Upper lobe of left lung (tissue), 4 donors: Measurements from ENCODE around the gene SRBD1.

Source experiments
- POLR2A ChIP-seq, 4 donors: fragments of 450-650 bp; IDR thresholded peaks; one replicate each; pipeline ENCODE4 v1.5.1; 2016 to 2017; ENCODE audit warnings: antibody characterized with exemption in 4 of 4, mild to moderate bottlenecking in 2 of 4
- TF ChIP-seq, protein P1 (sequence below), 6 experiments: fragments of 450-650 bp in 4 of 6; fragments of 200-600 bp in 2 of 6; sonication (generic) in 2 of 6; IDR thresholded peaks; one replicate each; pipeline ENCODE4 v1.5.1; 2016 to 2019; ENCODE audit warnings: antibody characterized with exemption in 6 of 6

- TF ChIP-seq, protein P1, sequence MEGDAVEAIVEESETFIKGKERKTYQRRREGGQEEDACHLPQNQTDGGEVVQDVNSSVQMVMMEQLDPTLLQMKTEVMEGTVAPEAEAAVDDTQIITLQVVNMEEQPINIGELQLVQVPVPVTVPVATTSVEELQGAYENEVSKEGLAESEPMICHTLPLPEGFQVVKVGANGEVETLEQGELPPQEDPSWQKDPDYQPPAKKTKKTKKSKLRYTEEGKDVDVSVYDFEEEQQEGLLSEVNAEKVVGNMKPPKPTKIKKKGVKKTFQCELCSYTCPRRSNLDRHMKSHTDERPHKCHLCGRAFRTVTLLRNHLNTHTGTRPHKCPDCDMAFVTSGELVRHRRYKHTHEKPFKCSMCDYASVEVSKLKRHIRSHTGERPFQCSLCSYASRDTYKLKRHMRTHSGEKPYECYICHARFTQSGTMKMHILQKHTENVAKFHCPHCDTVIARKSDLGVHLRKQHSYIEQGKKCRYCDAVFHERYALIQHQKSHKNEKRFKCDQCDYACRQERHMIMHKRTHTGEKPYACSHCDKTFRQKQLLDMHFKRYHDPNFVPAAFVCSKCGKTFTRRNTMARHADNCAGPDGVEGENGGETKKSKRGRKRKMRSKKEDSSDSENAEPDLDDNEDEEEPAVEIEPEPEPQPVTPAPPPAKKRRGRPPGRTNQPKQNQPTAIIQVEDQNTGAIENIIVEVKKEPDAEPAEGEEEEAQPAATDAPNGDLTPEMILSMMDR (IDR thresholded peaks at IDR 0.05): no peak
- TF ChIP-seq POLR2A (IDR thresholded peaks at IDR 0.05): no peak
Observed at GRCh38 chr2:45379399-45380087, 231.5 kb downstream of the SRBD1 start.
